Adipocyte (in vitro differentiated cells): ENCODE data around the gene LRRC59.

Experiments used
- DNase-seq: peaks from one replicate; pipeline ENCODE4 v3.0.0-alpha.2; 2015; ENCODE audit warnings: low read depth
- H3K27me3 ChIP-seq: replicated peaks from 2 replicates; pipeline ENCODE4 v1.7.0; 2013; ENCODE audit warnings: mild to moderate bottlenecking, low read length, moderate library complexity; ENCODE audit not compliant: control insufficient read depth, insufficient read depth
- H3K36me3 ChIP-seq: 2 replicates; pipeline ENCODE4 v1.7.0; 2013; ENCODE audit warnings: low read length, mild to moderate bottlenecking, moderate library complexity; ENCODE audit not compliant: control insufficient read depth, insufficient read depth, severe bottlenecking
- H3K4me1 ChIP-seq: 2 replicates; pipeline ENCODE4 v1.7.0; 2013; ENCODE audit warnings: mild to moderate bottlenecking, low read length, moderate library complexity; ENCODE audit not compliant: control insufficient read depth, insufficient read depth
- H3K4me3 ChIP-seq: 2 replicates; pipeline ENCODE4 v1.7.0; 2013; ENCODE audit warnings: mild to moderate bottlenecking, low read length, moderate library complexity
- H3K9ac ChIP-seq: 2 replicates; pipeline ENCODE4 v1.7.0; 2013; ENCODE audit warnings: mild to moderate bottlenecking, low read length, moderate library complexity
- H3K9me3 ChIP-seq: 2 replicates; pipeline ENCODE4 v1.7.0; 2013; ENCODE audit warnings: mild to moderate bottlenecking, low read length, moderate library complexity; ENCODE audit not compliant: control insufficient read depth

The LRRC59 gene

DNA sequence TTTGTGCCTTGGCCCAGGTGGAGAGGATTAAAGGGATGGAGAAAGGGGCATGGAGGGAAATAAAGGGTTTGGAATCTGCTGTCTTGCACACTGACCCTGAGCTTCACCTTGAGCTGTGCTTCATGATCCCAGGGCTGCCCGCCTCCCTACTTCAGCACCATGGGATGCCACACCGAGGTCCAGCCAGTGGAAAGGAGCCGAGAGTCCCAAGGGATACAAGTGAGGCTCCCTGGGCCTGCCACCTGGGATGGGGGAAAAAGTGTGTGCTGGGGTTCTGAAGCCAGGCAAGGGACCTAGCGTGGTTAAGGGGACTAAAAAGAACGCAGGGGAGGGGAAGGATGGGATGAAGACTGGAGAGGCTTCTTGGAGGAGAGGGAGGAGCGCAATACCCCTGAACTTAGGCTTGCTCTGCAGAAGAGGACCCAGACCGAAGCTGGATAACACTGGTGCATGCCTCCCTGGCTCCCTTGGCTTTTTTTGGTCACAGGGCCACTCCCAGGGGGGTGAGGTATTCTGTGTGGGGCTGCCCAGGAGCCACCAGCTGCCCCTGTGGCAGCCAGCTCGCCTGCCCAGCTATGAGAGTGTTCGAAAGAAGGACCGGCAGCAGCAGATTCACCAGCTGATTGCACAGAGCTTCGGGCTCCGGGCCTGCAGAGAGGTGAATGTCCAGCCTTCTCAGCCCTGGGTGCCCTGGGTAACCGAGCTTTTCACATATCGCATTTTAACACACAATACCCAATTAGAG lies 31.5 kb downstream of the LRRC59 start:
- DNase-seq: no peak
- Histone ChIP-seq H3K9ac (no peak overlapping the region), H3K36me3 (peaks cover 54% of the 10 kb centered on the region), H3K4me1 (peaks cover 13% of the 10 kb centered on the region), H3K9me3 (no peaks in the 10 kb centered on the region), H3K4me3 (no peak overlapping the region), H3K27me3 (no peaks in the 10 kb centered on the region)

DNA sequence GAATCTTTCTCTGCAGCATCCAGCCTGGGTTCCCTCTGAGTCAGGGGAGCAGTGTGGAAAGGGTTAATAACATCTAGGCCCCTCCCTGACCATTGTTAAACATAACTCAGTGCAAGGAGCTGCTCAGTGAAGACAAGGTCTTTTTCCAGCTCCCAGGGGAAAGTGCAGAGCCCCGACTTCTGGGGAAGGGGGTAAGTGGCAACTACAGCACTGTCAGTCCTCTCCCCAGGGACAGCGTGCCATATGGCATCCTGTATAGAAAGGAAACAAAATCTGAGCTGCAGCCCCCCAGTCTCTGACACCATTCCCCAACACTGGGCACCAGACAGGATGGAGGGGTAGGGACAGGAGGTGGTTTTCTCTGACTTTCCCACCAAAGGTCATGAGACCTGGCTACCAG lies 32.2 kb downstream of the LRRC59 start:
- Histone ChIP-seq H3K27me3 (no peaks in the 10 kb centered on the region), H3K4me1 (peaks cover 13% of the 10 kb centered on the region), H3K9ac (no peak overlapping the region), H3K36me3 (peaks cover 50% of the 10 kb centered on the region), H3K4me3 (no peak overlapping the region), H3K9me3 (no peaks in the 10 kb centered on the region)
- DNase-seq: no peak

DNA sequence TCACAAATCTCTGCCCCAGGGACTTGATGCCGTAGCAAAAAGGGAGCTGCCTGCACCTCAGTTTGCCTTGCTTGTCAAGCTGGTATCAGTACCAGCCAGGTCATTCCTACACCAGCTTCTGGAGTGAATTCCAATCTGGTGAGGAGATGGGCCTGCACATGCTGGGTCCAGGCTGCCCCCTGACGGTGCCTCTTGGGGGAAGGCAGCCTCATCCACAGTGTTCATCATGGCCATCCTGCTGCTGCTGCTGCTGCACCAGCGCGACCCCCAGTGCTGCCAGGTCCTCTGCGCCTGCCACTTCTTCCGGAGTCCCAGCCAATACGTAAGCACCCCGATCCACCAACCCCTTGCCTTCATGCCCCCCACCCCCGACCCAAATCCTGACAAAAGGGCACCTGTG lies 32.6 kb downstream of the LRRC59 start:
- peak; percentile 61 for DNase-seq
- no peak overlapping the region for H3K9ac ChIP-seq
- no peak overlapping the region for H3K4me3 ChIP-seq
- H3K9me3 ChIP-seq: no peaks in the 10 kb centered on the region
- H3K4me1 ChIP-seq: peaks cover 13% of the 10 kb centered on the region
- no peaks in the 10 kb centered on the region for H3K27me3 ChIP-seq
- peaks cover 45% of the 10 kb centered on the region for H3K36me3 ChIP-seq

DNA sequence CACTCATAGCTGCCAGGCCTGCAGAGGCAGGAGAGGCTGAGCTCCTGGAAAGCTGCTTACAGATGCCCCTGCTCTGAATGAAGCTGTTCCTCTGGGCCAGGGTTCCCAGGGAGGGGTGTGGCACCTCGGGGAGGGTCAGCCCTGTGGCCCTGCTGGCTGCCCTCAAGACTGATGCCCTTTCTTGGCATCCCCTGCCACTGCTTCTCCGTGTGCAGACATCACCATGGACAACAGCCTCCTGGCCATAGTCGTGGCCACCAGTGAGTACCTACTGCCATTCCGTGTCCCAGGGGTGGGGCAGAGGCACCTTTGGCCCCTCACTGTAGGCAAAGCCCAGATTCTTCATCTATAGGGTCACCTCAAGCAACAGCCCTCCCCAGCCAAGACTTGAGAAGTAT lies 33.3 kb downstream of the LRRC59 start:
- Histone ChIP-seq H3K27me3 (no peaks in the 10 kb centered on the region), H3K4me1 (peaks cover 13% of the 10 kb centered on the region), H3K36me3 (peaks cover 39% of the 10 kb centered on the region), H3K4me3 (no peak overlapping the region), H3K9me3 (no peaks in the 10 kb centered on the region), H3K9ac (no peak overlapping the region)
- no peak for DNase-seq

DNA sequence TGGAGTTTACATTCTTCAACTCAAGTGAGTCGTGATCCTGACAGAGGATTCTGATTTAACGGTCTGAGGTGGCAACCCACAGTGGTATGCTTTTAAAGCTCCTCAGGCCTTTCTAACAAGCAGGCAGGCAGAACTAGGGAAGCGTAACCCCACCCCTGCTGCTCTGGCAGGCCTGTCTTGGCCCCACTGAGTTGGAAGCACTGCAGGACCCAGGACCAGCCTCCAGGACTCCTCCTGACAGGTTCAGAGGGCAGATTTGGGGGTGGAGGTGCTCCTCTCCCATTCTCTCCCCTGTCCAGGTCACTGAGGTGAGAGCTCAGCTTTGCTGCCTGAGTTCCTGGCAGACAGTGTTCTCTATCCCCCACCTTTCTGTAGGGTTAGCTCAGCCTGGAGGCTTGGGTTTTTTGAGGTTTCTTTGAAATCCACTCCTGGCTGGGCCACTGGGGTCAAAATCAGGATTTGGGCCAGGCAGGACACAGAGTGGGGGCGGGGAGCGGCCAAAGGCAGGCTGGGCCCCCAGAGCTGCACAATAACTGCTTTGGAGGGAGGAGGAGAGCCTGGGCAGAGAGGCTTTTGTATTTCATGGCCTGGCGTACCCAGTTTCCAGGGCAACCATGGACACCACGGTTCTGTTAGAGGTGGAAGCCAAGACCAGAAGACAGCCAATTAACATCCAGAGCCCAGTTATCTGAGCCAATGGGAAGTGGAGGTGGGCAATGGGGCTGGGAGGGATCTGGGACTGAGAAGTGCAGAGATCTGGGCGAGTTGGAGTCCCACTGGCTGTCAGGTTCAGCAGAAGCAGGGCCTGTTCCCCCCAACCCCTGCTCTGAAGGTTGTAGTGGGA lies 33.9 kb downstream of the LRRC59 start:
- no peaks in the 10 kb centered on the region for H3K9me3 ChIP-seq
- H3K4me3 ChIP-seq: no peak overlapping the region
- no peak overlapping the region for H3K9ac ChIP-seq
- H3K36me3 ChIP-seq: peaks cover 38% of the 10 kb centered on the region
- no peak for DNase-seq
- peaks cover 13% of the 10 kb centered on the region for H3K4me1 ChIP-seq
- no peaks in the 10 kb centered on the region for H3K27me3 ChIP-seq

DNA sequence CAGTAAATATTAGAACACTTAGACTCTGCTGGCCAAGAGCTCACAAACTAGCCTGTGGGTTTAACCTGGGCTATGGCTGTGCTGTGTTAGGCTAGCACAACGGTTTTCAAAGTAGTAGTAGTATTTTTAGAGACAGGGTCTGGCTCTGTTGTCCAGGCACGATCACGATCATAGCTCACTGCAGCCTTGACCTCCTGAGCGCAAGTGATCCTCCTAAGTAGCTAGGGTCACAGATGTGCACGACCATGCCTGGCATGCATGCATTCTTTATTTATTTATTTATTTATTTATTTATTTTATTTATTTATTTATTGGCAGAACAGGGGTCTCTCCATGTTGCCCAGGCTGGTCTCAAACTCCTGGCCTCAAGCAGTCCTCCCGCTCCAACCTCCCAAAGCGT lies 34.7 kb downstream of the LRRC59 start:
- Histone ChIP-seq H3K4me3 (no peak overlapping the region), H3K4me1 (peaks cover 13% of the 10 kb centered on the region), H3K27me3 (no peaks in the 10 kb centered on the region), H3K36me3 (peaks cover 38% of the 10 kb centered on the region), H3K9me3 (no peaks in the 10 kb centered on the region), H3K9ac (peak overlapping the region; percentile 20)
- DNase-seq: no peak

DNA sequence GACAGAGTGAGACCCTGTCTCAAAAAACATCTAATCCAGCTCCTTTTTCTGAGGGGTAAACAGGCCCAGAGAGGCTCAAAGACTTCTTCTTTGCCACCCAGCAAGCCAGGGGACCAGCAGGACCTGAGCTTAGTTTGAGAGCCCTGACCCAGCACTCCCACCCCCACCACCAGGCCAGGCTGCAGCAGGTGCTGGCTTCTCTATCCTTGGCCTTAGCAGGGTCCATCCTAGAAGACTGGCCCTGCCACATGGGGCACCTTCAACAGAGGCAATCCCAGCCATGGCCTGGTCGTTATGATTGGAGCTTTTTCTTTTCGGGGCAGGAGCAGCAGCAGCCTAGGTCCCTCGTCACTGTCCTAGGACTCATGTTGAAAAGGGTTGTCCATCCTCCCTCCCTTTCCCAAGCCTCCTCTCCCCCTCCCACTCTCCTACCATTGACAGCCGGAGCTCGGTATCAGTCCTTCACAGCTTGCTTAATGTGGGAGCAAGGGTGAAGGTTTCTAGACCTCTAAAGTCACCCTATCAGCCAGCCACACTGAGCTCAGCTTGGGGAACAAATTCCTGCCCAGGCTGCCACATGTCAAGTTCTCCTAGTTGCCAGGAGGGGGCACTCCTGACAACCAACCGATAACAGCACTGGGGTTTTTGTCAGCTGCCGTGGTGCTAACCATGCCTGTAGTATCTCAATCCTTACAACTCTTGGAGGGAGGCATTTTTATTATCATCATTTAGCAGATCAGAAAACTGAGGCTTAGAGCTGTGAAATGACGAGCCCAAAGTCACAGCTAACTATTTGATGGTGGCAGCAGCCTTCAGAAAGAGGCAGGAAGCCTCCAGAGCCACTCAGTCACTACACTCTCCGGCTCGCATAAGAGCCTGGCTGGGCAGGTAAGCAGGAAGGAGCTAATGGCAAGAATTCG lies 35.5 kb downstream of the LRRC59 start:
- Histone ChIP-seq H3K9ac (peak overlapping the region; percentile 20), H3K36me3 (peaks cover 36% of the 10 kb centered on the region), H3K4me1 (peaks cover 13% of the 10 kb centered on the region), H3K4me3 (no peak overlapping the region), H3K27me3 (no peaks in the 10 kb centered on the region), H3K9me3 (no peaks in the 10 kb centered on the region)
- DNase-seq: peak; percentile 73

DNA sequence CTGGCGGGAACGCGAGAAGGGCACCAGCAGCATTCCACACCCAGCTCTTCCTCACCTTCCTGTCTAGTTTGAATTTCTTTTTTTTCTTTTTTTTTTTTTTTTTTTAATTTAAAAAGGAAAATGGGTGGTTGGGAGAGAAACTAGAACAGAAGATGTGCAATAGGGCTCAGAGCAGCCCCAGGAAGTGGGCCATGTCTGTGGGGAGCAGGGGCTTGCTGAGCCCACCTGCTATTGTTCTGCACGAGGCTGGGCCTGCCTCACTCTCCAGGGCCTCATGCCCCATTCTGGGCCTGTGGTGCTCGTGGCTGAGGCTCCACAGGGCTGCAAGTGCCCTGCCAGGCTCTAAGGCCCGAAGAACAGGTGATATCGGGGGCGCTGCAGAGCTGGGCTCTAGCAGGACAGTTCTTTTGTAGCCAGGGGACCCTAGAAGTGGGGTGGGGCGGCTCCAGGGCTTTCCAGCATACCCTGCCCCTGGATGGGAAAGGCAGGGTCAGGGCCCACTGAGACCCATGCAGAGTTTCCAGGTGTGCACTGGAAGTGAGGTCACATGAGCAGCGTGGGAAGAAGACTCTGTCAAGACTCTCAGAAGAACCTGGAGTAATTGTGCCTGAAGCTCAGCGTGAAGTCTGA lies 36.7 kb downstream of the LRRC59 start:
- DNase-seq: no peak
- H3K9ac ChIP-seq: no peak overlapping the region
- H3K9me3 ChIP-seq: no peaks in the 10 kb centered on the region
- H3K4me1 ChIP-seq: peaks cover 13% of the 10 kb centered on the region
- H3K27me3 ChIP-seq: no peaks in the 10 kb centered on the region
- H3K36me3 ChIP-seq: peaks cover 36% of the 10 kb centered on the region
- H3K4me3 ChIP-seq: no peak overlapping the region

DNA sequence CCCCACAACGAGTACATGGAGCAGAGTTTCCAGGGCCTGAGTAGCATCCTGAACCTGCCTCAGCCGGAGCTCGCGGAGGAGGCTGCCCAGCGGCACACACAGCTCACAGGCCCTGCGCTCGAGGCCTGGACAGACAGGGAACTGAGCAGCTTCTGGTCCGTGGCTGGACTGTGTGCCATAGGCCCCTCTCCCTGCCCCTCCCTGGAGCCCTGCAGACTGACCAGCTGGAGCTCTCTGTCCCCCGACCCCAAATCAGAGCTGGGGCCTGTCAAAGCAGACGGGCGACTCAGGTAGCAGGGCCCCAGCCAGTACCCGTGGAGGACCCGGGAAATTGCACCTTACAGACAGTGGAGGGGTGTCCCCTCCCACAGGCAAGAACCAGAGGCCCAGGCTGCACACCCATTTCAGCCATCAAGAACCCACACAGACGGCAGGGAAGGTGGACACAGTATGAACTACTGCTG lies 37.3 kb downstream of the LRRC59 start:
- H3K4me3 ChIP-seq: no peak overlapping the region
- no peak overlapping the region for H3K9ac ChIP-seq
- H3K27me3 ChIP-seq: no peaks in the 10 kb centered on the region
- peaks cover 37% of the 10 kb centered on the region for H3K36me3 ChIP-seq
- H3K9me3 ChIP-seq: no peaks in the 10 kb centered on the region
- H3K4me1 ChIP-seq: peaks cover 13% of the 10 kb centered on the region
- DNase-seq: no peak

DNA sequence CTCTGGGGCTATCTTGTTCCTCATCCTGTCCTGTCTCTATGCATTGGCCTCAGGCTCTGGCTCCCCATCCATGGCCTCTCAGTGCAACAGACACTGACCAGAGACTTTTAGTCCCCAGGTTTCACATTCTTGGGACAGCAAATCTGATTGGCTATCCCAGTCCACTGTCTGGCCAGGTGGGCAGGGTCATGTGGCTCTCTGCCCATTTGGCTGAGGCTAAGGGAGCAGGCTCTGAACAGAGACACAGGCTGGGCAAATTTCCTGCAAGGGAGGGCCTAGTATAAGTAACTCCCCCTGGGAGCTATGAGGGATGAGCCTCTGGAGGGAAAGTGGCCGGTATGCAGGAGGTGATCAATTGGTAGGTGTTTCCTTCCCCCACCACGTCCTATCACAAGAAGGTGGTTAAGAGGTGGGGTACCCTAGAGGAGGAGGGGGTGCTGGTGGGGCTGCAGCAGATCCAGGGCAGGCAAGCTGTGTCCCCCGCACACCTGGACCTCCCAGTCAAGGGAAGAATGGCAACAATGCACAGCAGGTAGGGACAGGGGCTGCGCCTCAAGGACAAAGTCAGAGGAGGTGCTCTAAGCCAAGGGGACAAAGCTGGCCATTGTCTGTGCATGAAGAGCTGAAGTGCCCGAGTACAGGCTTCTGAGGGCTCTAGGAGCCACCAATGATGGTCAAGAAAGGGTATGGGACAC lies 38.2 kb downstream of the LRRC59 start:
- H3K4me3 ChIP-seq: no peak overlapping the region
- H3K27me3 ChIP-seq: no peaks in the 10 kb centered on the region
- H3K9me3 ChIP-seq: no peaks in the 10 kb centered on the region
- H3K9ac ChIP-seq: no peak overlapping the region
- H3K36me3 ChIP-seq: peaks cover 46% of the 10 kb centered on the region
- peaks cover 13% of the 10 kb centered on the region for H3K4me1 ChIP-seq
- DNase-seq: no peak
